Heart right ventricle (tissue), 16 donors: ENCODE measurements around the gene CTSZ. TPM values are rescaled to one million over a fixed set of nuclear protein-coding genes. Genes with fewer than 3 reads are reported as not detected.

ENCODE experiments used
- ATAC-seq, 8 donors: fragments of 200-7000 bp; cut with Tn5 transposase; one replicate each; pipeline ENCODE4 v1.9.1; 2020; ENCODE audit warnings: mild to moderate bottlenecking in 8 of 8, moderate library complexity in 8 of 8, moderate number of reproducible peaks in 1 of 8
- DNase-seq, 2 donors: peaks; one replicate each; pipeline ENCODE4 v3.0.0-alpha.2; 2020
- H3K27ac ChIP-seq, 10 donors: fragments of 200-600 bp; sonication (generic) in 2 of 10; one replicate each; pipeline versions ENCODE4 v1.5.0 to v1.8.0; 2020 to 2022; ENCODE audit warnings: mild to moderate bottlenecking in 3 of 10
- H3K27me3 ChIP-seq, 7 donors: fragments of 200-600 bp; one replicate each; pipeline ENCODE4 v1.8.0; 2021 to 2022; ENCODE audit warnings: mild to moderate bottlenecking in 2 of 7
- H3K36me3 ChIP-seq, 9 donors: fragments of 200-600 bp; sonication (generic) in 1 of 9; one replicate each; pipeline versions ENCODE4 v1.5.0 to v1.8.0; 2020 to 2022; ENCODE audit warnings: mild to moderate bottlenecking in 2 of 9
- H3K4me1 ChIP-seq, 9 donors: fragments of 200-600 bp; sonication (generic) in 1 of 9; one replicate each; pipeline versions ENCODE4 v1.5.0 to v1.8.0; 2020 to 2022; ENCODE audit warnings: mild to moderate bottlenecking in 4 of 9
- H3K4me3 ChIP-seq, 10 donors: fragments of 200-600 bp; sonication (generic) in 2 of 10; one replicate each; pipeline versions ENCODE4 v1.5.0 to v1.8.0; 2020 to 2022; ENCODE audit warnings: mild to moderate bottlenecking in 7 of 10, moderate library complexity in 2 of 10
- H3K9me3 ChIP-seq, 11 donors: fragments of 200-600 bp in 10 of 11; sonication (generic) in 2 of 11; one replicate each; pipeline versions ENCODE4 v1.5.0 to v1.8.0; 2013 to 2022; ENCODE audit warnings: mild to moderate bottlenecking in 2 of 11, control low read depth in 1 of 11, moderate library complexity in 1 of 11
- CTCF ChIP-seq, 9 donors: fragments of 200-600 bp; sonication (generic) in 2 of 9; IDR thresholded peaks; one replicate each; pipeline versions ENCODE4 v1.5.0 to v1.8.0; 2021 to 2022; ENCODE audit warnings: antibody characterized with exemption in 9 of 9, mild to moderate bottlenecking in 5 of 9, moderate library complexity in 1 of 9
- WGBS, 2 donors: extraction: QIAGEN DNeasy Blood & Tissue Kit; methylation state at CpG; one replicate each; pipeline ENCODE4 v1.1.7; 2013; ENCODE audit warnings: inconsistent platforms in 1 of 2; 5-methylcytosine and 5-hydroxymethylcytosine counted together
- intact Hi-C, 10 donors: fragments of 100-400 bp; cut with DNase I; formaldehyde crosslinking; loops; one replicate each; pipeline versions ENCODE4 v1.11.1 to v1.14.2; 2022
- polyA plus RNA-seq, 2 donors: library from polyadenylated mRNA; stranded (reverse); fragments of 200-250 nt; gene quantifications; one replicate each; pipeline ENCODE4 v1.2.3, GENCODE V29; 2013
- total RNA-seq, 10 donors: library from RNA; stranded (reverse); fragmentation: NEBNext Ultra II Directional in 3 of 10; extraction: Animal tissue kit (Norgen Biotek cat#: 25700) in 3 of 10; gene quantifications; one replicate each; pipeline versions ENCODE4 v1.2.1 to v1.2.4, GENCODE V29; 2021 to 2023
- donor health status: Arrhythmogenic right ventricular cardiomyopathy.
- donor health status: ischemic (EF 13 %, LVEDD 7.1; RV severe dilation, severe dysfunction).
- donor health status: healthy with polysubstance abuse.
- donor health status: DM: no; HTN: yes; CAD: no.
- donor health status: DM: no; HTN: no; CAD: no.
- donor health status: ischemic (EF 25% LVEDD 6.9; RV normal size, moderate dysfunction).
- donor health status: ischemic (EF 25% LVEDD 5.7; RV mildly dilated, moderate dysfunction).
- donor health status: healthy.
- donor health status: DM: yes; HTN: yes; CAD: no.
- donor health status: Ischemic cardiomyopathy.
- donor health status: ischemic (EF 35%, LVEDD 5.7; RV mildly dilated, moderate dysfunction).
- donor health status: nonischemic (EF 11% LVEDD 7.7; RV severe dilation, severe dysfunction).
- donor health status: DM: yes; HTN: yes; CAD: no.
- donor health status: PGD.
- donor health status: ischemic (EF 29% LVEDD 5.4; RV normal size, mild dysfunction).
- donor health status: nonischemic (EF 23%, LVEDD 6.1; RV moderate dilation, normal function).

CTSZ gene
- total and polyA plus RNA-seq, 12 donors: 83.9 to 278 (median 124) TPM

GRCh38 chr20:59001068-59001448 is 6.0 kb downstream of the CTSZ start:
- Histone ChIP-seq H3K9me3 (no peaks in the 10 kb centered on the region), H3K4me1 (peaks cover 15 to 35% (median 24%) of the 10 kb centered on the region in 9 donors), H3K4me3 (no peak overlapping the region), H3K36me3 (peaks cover 0 to 86% (median 43%) of the 10 kb centered on the region in 9 donors), H3K27ac (no peak overlapping the region), H3K27me3 (no peaks in the 10 kb centered on the region)
- ATAC-seq (no peak), DNase-seq (no peak)
- WGBS, 2 donors: 90 to 92% methylated on average over 13 of the region's 13 CpGs
- intact Hi-C loops: no loop called here
- no peak for TF ChIP-seq CTCF (IDR thresholded peaks at IDR 0.05)

- Histone ChIP-seq H3K4me1 (peaks cover 7 to 30% (median 16%) of the 10 kb centered on the region in 9 donors), H3K9me3 (no peaks in the 10 kb centered on the region), H3K27ac (no peak overlapping the region), H3K27me3 (no peaks in the 10 kb centered on the region), H3K36me3 (peaks cover 0 to 93% (median 46%) of the 10 kb centered on the region in 9 donors), H3K4me3 (no peak overlapping the region)
- intact Hi-C loops: no loop called here
- ATAC-seq (no peak), DNase-seq (no peak)
- WGBS, 2 donors: 64 to 78% methylated on average over 3 of the region's 3 CpGs
- no peak for TF ChIP-seq CTCF (IDR thresholded peaks at IDR 0.05)
Observed at GRCh38 chr20:59000326-59000725, 6.7 kb downstream of the CTSZ start.

GRCh38 chr20:58998656-58999055 is 8.4 kb downstream of the CTSZ start:
- Histone ChIP-seq H3K9me3 (no peaks in the 10 kb centered on the region), H3K4me1 (peaks cover 0 to 23% (median 9%) of the 10 kb centered on the region in 9 donors), H3K27ac (no peak overlapping the region), H3K36me3 (peaks cover 0 to 100% (median 57%) of the 10 kb centered on the region in 9 donors), H3K27me3 (no peaks in the 10 kb centered on the region), H3K4me3 (no peak overlapping the region)
- intact Hi-C loops: loop anchor here in 1 of 10 donors (10.0 kb wide), 1 partner anchor 344 kb away; the partner anchor contains the start of gene STX16
- WGBS, 2 donors: 92% methylated on average over 11 of the region's 11 CpGs
- DNase-seq: no peak
- ATAC-seq: no peak
- TF ChIP-seq CTCF (IDR thresholded peaks at IDR 0.05): no peak

GRCh38 chr20:58997141-58997770 is 9.8 kb downstream of the CTSZ start:
- Histone ChIP-seq H3K4me3 (no peak overlapping the region), H3K27me3 (no peaks in the 10 kb centered on the region), H3K27ac (no peak overlapping the region), H3K9me3 (no peaks in the 10 kb centered on the region), H3K36me3 (peaks cover 0 to 100% (median 71%) of the 10 kb centered on the region in 9 donors), H3K4me1 (peaks cover 0 to 13% (median 4%) of the 10 kb centered on the region in 9 donors)
- WGBS, 2 donors: 92 to 94% methylated on average over 24 of the region's 24 CpGs
- DNase-seq (no peak), ATAC-seq (no peak)
- no peak for TF ChIP-seq CTCF (IDR thresholded peaks at IDR 0.05)
- intact Hi-C loops: loop anchor here in 1 of 10 donors (10.0 kb wide), 1 partner anchor 342 kb away; the partner anchor contains the start of gene STX16
